GM18526 (cell line): ENCODE results near the gene FGGY.

Source experiments
- POLR2A ChIP-seq: IDR thresholded peaks from 3 replicates; pipeline ENCODE4 v1.6.1; 2011; ENCODE audit not compliant: insufficient read length; ENCODE audit errors: extremely low read depth

Gene FGGY

DNA sequence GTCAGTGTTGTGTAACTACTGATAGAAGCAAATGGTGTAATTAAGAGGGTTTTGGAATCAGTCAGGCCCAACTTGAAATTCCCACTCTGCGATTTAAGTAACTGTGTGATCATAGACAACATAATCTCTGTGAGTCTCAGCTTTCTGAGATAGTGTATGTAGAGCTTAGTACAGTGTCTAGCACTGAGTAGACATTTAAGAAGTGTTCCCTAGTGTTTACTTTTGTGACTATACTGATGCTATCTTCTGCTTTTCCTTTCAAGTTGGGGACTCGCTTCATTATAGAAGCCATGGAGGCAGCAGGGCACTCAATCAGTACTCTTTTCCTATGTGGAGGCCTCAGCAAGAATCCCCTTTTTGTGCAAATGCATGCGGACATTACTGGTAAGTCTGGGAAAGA, 370.1 kb downstream of the FGGY start:
- TF ChIP-seq POLR2A, result no peak

DNA sequence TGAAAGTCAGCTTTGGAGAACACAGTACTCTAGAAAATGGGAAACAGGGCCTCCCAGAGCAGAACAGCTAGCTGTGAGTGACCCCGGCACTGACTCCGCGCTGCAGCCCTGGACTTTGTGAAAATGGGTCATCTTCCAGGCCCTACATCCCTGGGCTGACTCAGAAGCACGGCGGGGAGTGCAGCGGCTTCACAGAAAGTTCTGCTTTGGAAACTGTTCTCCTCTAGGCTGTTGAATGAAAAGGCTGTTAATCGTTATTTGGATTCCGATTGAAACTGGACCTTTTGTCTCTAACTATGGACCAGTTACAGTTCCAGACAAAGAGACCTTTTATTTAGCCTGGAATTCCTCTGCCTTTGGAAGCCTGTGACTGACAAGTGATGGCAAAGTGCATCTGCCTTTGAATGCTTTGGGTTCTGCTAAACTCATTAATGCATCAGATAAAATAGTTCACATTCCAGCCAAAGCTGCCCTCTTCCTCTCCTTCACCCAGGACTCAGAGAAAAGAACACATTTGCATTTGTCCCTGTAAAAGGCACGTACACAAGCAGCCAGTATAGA, 372.9 kb downstream of the FGGY start:
- no peak for TF ChIP-seq POLR2A

DNA sequence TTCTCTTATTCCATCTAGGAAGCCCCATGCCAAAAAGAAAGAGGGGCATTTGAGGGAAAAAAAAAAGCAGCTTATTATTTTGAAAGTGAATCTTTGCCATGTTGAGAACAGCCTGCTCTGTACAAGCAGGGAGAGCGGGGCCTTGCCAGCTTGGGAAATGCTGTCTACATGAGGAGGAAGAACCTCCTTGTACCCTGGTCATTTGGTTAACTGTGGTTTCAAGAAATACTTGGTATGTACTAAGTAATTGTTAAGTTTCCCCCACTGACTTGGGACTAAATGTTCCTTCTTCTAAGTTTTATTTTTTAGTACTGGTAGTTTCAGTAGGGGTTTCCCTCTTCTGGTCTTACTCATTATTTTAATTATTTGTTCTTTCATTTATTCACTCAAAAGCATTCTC, 373.8 kb downstream of the FGGY start:
- no peak for TF ChIP-seq POLR2A

DNA sequence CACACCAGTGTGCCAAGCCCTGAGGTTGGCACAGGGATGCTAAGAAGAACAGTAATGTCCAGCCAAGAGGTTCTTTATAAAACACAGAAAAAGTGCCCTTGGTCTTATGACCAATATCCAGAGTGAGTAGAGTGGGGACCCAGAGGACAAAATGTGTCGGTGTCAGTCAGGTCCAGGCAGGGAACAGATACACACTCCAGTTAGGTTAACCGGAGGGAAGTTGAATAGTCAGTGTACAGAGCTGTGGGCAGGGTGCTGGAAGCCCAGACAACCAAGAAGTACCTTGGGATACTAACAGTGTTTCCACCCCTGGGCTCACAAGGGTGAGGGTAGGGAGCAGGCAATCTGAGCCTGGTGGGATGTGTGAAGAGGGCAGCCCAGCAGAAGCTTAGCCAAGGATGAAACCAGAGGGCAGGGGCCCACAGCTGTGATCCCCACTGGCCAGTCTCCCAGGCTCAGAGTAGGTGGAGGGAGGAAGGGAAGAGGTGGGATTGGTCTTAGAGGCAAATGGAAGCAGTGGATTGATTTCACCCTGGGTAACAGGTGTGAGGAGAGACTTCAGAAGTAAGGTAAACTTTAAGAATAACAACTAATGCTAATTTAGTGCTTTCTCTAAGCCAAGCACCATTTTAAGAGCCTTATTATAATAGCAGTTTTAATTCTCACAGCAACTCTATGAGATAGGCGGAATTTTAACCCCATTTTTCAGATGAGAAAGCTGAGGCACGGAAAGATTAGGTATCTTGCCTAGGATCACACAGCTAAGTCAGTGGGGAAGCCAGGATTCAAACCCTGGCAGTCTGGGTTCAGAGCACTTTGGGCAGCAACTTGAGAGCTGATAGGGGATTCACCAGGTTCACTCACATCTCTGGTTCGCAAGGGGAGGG, 374.4 kb downstream of the FGGY start:
- no peak for TF ChIP-seq POLR2A

DNA sequence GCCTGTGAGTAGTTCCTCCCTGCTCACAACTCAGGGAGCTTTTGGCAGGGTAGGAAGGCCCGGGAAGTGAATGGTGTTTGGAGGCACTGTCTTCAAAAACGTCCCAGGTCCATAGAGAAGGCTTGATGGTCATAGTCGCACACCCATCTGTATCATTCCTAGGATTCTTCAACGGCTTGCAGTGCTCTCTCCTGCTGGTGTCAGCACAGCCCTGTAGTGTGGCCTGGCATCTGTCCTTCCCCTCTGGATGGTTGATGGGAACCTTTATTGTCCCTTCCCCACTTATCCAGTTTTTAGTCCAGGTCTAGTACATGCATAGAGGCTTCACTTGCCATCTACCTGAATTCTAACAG, 375.0 kb downstream of the FGGY start:
- TF ChIP-seq POLR2A, result no peak

- no peak for TF ChIP-seq POLR2A
These were observed 376.1 kb downstream of the FGGY start for GRCh38 chr1:59672851-59673572.

DNA sequence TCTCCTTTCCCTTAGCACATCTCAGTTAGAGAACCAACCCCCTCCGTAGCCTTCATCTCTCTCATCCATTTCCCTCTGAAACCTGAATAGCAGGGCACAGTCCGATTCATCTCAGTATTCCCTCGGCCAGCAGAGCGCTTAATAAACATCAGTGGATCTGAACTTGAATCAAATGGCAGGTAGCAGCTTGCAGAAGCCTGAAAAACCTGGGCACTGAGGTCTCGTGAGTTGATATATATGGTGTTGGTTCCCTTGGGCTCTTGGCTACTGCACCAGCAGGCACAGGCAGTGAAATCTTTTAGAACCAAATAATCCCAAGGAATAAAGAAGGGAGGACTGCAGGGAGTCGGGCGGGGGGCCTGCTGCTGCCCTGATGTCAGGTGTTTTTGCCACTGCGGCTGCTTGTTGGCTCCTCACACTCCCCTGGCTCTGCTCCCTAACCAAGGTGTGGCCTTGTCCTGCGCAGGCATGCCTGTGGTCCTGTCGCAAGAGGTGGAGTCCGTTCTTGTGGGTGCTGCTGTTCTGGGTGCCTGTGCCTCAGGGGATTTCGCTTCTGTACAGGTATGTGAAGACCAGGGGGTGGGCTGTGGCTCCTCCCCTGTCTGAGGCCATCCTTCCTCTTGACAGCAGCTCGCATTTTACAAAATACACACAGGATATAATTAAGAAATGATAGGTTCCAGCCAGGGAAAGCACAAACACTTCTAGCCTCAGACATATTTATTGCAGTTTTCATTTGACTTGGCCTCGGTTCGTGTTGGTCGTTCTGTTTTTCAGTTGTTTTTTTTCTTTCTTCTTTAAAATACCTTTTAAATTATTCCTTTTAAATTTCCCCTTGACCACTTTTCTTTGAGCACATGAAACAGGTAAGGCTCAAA, 376.9 kb downstream of the FGGY start:
- TF ChIP-seq POLR2A, result no peak

DNA sequence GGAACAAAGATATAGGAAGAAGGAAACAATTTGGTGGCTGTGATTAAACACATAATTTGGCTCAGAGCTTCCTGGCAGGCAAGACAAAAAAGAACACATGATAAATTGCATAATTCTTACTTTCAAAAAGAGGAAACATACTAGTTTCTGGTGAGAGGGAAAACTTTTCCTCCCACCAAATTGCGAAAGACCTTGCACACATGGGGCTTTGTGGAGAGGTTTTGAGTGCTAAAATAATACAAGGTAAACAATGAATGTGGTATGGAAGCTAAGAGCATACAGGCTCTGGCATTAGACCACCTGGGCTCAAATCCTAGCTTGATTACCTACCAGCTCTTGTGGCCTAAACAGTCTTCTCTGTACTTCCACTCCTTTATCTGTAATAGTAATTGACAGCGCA, 377.7 kb downstream of the FGGY start:
- no peak for TF ChIP-seq POLR2A

GRCh38 chr1:59675936-59676335, 379.0 kb downstream of the FGGY start:
- TF ChIP-seq POLR2A, result no peak

DNA sequence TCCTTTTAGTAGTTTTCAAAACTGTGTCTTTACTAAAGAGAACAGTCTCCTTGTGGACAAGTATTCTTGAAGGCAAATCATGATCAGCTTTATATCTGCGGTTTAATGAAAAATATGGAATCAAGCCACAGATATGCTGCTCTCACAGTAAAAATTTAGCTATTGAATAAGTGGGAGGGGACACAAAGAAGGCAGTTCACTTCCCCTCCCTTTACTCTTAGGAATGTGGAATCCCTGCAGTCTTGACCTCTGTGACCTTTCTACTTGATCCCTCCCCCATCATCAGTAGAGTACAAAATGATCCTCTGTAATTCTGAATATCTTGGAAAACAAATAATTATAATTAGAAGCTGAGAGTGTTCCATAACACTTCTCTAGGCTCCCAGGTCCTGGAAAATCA, 381.1 kb downstream of the FGGY start:
- no peak for TF ChIP-seq POLR2A

- no peak for TF ChIP-seq POLR2A
These were observed 381.8 kb downstream of the FGGY start for GRCh38 chr1:59678493-59679228.

DNA sequence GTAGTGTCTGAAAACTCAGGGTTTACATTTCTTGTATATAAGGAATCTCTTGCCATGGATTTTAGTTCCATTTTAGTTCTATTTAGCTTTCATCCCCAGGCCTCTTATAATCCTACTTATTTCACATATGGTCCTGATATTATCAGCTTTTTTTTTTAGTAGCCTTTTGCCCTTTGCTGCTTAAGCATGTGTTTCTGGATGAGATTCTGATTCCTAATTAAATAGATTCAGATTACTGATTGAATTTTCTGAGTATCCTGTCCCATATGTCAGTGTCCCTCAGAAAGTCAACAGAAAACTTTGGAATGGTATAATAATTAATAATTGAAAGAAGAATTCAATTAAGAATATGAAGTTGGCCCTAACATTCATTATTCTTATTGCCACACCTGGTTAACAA, 383.1 kb downstream of the FGGY start:
- no peak for TF ChIP-seq POLR2A

DNA sequence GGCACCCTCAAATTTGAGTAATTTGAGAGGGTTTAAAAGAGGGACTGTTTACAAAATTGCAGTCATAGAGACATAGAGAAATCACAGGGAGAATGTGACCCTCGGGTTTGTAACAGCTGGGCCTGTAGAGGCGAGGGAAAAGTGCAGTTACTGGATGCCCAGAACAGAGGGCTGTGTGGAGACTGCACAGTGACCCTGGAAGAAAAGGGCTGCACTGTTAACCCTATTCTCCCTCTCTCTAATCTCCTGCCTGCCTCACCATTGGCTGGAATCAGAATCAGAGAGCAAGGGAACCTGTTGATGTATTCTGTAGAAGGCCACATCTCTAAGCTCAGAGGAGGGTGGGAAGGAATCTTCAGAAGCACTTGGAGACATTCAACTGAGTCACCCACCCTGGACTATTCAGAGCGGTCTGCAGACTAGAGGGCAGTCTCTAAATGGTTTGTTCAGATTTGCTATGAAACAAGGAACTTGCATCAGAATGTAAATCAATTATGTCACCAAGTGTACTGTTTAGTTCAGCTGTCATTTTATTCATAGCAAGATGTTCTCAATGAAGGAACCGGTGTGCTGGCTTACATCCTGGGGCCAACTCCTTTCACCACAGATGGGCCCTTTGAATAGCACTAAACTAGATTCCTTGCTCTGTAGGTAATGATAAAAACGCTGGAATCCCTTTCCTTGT, 385.6 kb downstream of the FGGY start:
- no peak for TF ChIP-seq POLR2A

DNA sequence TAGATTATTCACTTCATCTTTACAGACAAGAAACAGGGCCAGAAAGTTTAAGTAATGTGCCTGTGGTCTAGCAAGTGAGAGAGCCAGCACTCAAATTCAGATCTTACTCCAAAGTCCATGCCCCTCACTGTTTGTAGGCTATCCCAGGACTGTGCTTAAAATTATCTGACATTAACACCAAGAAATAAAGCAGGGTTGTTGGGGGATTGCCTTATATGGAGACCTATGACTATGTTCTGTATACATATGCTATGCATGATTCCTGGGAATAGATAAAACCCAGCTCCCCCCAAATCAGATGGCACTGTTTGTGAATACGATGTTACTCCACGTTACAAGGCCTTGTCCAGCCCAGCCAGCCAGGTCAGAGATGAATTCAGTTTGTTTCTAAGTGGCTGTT, 386.3 kb downstream of the FGGY start:
- TF ChIP-seq POLR2A, result no peak

DNA sequence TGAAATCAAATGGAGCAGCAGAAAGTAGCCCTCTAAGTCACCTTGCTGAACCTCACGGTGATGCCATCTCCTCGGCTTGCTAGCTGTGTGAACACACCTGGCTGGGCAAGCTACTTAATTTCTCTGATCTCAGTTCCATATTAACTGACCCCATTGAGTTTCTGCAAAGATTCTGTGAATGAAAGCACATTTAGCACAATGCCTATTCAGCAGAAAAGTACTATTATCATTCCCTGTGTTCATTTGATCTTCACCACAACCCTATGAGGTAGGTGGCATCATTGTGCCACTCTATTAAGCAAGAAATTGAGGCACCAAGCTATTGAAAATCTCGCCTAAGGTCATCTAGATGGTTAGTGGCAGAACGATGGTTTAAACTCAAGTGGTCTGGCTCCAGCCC, 387.8 kb downstream of the FGGY start:
- no peak for TF ChIP-seq POLR2A

GRCh38 chr1:59685101-59685500, 388.2 kb downstream of the FGGY start:
- TF ChIP-seq POLR2A, result no peak
